GM12891 (cell line): ENCODE results near the gene RGS9.

Experiments
- POLR2A ChIP-seq: IDR thresholded peaks from 2 replicates; pipeline ENCODE4 v1.6.1; 2011; ENCODE audit warnings: low read depth, low read length, control low read depth
- POLR2AphosphoS5 ChIP-seq: IDR thresholded peaks from 2 replicates; pipeline ENCODE4 v1.6.1; 2011; ENCODE audit warnings: low read depth, low read length, control low read depth
- POU2F2 ChIP-seq: IDR thresholded peaks from 2 replicates; pipeline ENCODE4 v1.6.1; 2011; ENCODE audit warnings: low read depth, mild to moderate bottlenecking, control low read depth, low read length, moderate library complexity
- SPI1 ChIP-seq: IDR thresholded peaks from 2 replicates; pipeline ENCODE4 v1.6.1; 2011; ENCODE audit warnings: low read depth, low read length, control low read depth

GRCh38 chr17:65173976-65174683, 37.0 kb downstream of the RGS9 start:
- TF ChIP-seq POLR2AphosphoS5 (no peak), SPI1 (no peak), POLR2A (no peak), POU2F2 (no peak)
